Effector memory CD8-positive, alpha-beta T cell (primary cell): Measurements from ENCODE around the gene HEPACAM.

Experiments used
- ATAC-seq: fragments of 150-1000 bp; cut with Tn5 transposase; replicated peaks from 2 replicates; pipeline ENCODE4 v1.10.0; 2021; ENCODE audit warnings: mild to moderate bottlenecking, moderate library complexity
- DNase-seq, 3 experiments: peaks; one replicate each; pipeline ENCODE4 v3.0.0; 2021
- H3K27ac Mint-ChIP-seq, 2 donors: one replicate each; pipeline ENCODE4 v1.8.0; 2022; ENCODE audit warnings: mild to moderate bottlenecking in 2 of 2, mixed read lengths in 2 of 2, moderate library complexity in 2 of 2
- H3K27me3 Mint-ChIP-seq, 2 donors: one replicate each; pipeline ENCODE4 v1.8.0; 2022; ENCODE audit warnings: mixed read lengths in 2 of 2
- H3K36me3 Mint-ChIP-seq: one replicate; pipeline ENCODE4 v1.8.0; 2022; ENCODE audit warnings: mild to moderate bottlenecking, moderate library complexity, mixed read lengths; ENCODE audit not compliant: insufficient read depth
- H3K4me1 Mint-ChIP-seq, 2 donors: one replicate each; pipeline ENCODE4 v1.8.0; 2022; ENCODE audit warnings: low read depth in 2 of 2, mixed read lengths in 2 of 2
- H3K4me3 Mint-ChIP-seq, 2 donors: one replicate each; pipeline ENCODE4 v1.8.0; 2022; ENCODE audit warnings: mild to moderate bottlenecking in 2 of 2, mixed read lengths in 2 of 2, moderate library complexity in 2 of 2
- H3K9me3 Mint-ChIP-seq, 2 donors: one replicate each; pipeline ENCODE4 v1.8.0; 2022; ENCODE audit warnings: mixed read lengths in 2 of 2

The HEPACAM gene

DNA sequence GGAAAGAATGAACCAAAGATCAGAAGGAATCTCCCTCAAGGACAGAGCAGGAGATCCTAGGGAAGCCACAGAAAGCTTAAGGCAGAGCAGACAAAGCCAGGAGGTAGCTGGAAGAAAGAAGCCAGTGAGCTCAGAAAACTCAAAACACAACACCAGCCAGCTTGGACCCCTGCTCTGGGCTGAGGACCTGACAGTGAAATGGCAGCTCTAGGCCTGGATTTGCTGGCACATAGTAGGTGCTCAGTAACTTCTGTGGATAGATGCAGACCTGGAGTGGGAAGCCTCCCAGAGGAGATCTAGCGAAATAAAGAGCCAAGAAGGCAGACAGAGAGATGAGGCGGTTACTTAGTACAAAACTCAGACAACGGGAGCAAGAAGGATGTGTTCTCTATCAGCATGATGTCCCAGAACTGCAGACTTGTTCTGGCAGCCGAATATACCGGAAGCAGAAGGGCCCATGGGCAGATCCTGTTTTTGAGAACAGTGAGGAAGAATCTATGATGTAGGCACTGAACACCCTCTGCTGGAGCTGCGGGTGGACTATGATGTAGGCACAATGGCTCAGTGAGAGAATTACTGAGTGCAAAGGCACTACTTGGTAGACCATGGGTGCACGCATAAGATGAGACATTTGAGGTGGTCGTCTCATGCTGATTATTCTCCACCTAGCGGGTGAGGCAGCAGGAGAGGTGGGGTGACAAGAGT is 42.9 kb downstream of the HEPACAM start:
- no peaks in the 10 kb centered on the region for H3K4me1 Mint-ChIP-seq
- H3K4me3 Mint-ChIP-seq: no peak overlapping the region
- DNase-seq: no peak
- no peaks in the 10 kb centered on the region for H3K9me3 Mint-ChIP-seq
- H3K27me3 Mint-ChIP-seq: peaks cover 15 to 50% of the 10 kb centered on the region in 2 donors
- no peak overlapping the region for H3K27ac Mint-ChIP-seq
- no peak for ATAC-seq
- peaks cover 4% of the 10 kb centered on the region for H3K36me3 Mint-ChIP-seq

DNA sequence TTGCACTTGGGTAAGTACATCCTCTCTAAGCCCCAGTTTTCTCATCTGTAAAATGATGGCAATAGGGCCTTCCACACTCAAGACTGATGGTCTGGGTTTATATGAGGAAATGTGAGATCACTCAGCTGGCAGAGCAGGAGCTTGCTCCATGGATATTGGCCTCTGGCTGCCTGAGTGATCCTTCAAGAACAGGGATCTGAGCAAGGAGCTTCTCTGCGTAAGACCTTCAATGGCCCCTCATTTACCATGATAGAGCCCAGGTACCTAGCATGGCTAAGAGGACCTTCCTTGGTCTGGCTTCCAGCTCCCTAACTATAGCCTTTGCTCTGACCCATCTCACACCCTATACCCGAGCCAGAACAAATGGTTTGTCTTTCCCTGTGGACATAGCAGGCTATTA is 43.7 kb downstream of the HEPACAM start:
- Mint-ChIP-seq H3K36me3 (peaks cover 4% of the 10 kb centered on the region), H3K27ac (no peak overlapping the region), H3K4me3 (no peak overlapping the region), H3K27me3 (peaks cover 10 to 57% of the 10 kb centered on the region in 2 donors), H3K9me3 (no peaks in the 10 kb centered on the region), H3K4me1 (no peaks in the 10 kb centered on the region)
- no peak for ATAC-seq
- no peak for DNase-seq

DNA sequence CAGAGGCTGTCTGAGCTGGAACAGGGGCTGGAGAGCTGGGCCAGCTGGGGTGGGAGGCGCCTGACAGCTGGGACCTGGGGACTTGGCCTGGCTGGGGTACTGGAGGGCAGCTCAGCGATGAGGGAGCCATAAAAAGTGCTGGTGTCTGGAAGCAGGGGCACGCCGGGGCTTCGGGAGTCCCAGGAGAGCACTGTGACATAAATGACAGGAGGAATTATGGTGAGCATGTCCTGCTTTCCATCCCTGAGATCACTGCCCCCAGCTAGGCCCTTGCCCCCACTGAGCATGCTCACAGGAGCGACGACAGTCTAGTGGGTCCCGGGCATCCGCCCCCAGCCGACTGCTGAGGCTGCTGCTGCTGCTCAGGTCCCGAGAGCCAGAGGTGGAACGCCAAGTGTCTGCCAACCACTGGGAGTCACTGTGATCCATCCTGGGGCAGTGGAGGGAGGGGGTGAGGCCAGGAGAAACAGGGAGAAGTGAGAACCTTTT is 44.4 kb downstream of the HEPACAM start:
- H3K27me3 Mint-ChIP-seq: peaks cover 15 to 57% of the 10 kb centered on the region in 2 donors
- H3K4me1 Mint-ChIP-seq: no peaks in the 10 kb centered on the region
- peaks cover 4% of the 10 kb centered on the region for H3K36me3 Mint-ChIP-seq
- H3K4me3 Mint-ChIP-seq: no peak overlapping the region
- DNase-seq (no peak), ATAC-seq (no peak)
- no peaks in the 10 kb centered on the region for H3K9me3 Mint-ChIP-seq
- H3K27ac Mint-ChIP-seq: no peak overlapping the region

DNA sequence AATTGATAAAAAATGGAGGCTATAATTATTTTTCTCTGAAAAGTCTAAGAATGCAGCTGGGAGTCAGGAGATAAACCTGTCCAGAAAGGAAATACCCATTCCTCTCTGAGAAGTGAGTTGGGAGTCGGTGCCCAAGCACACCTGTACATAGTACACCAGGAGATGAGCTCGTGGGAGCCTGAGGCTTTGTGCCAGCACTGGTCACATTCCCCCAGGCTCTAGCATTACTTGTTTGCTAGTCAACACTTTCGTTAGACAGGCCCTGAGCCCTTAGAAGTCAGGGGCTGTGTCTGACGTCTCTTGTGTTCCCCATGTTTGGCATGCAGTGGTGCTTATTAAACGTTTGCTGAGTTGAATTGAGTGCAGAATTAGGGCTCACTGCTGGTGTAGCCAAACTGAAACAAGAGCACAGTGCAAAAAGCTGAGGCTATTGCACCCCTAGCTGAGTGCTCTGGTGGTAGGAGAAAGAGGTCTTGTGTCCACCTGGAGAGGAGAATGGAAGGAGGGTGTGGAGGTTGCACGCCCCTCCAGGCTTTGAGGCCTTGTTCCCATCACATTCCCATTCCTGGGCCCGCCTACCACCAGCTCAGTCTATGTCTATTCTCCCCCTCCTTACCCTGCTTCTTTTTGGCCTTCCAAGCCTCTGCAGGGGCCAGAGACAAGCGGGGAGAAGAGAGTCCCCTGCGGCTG is 45.0 kb downstream of the HEPACAM start:
- Mint-ChIP-seq H3K36me3 (peaks cover 4% of the 10 kb centered on the region), H3K27ac (no peak overlapping the region), H3K4me3 (no peak overlapping the region), H3K4me1 (no peaks in the 10 kb centered on the region), H3K9me3 (no peaks in the 10 kb centered on the region), H3K27me3 (peaks cover 20 to 60% of the 10 kb centered on the region in 2 donors)
- ATAC-seq: no peak
- DNase-seq: no peak

DNA sequence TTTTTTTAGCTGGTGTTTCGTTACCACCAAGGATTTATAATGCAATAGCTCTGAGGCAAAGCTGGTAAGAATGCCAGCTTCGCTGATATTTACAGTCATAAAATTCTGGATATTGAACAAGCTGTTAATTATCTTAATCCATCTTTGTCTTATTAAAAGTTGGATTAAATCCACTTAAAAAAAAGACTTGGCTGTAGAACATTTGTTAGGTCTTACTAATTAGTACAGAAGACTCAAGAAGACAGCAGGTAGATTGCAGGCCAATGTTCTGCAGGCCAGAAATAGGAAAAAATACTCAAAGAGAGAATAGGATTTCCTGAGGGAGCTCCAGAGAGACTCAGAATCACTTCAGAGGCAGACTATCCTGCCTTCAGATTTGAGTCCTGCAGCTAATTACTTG is 45.7 kb downstream of the HEPACAM start:
- Mint-ChIP-seq H3K27me3 (peaks cover 25 to 63% of the 10 kb centered on the region in 2 donors), H3K27ac (no peak overlapping the region), H3K9me3 (no peaks in the 10 kb centered on the region), H3K4me1 (no peaks in the 10 kb centered on the region), H3K36me3 (peaks cover 4% of the 10 kb centered on the region), H3K4me3 (no peak overlapping the region)
- no peak for DNase-seq
- ATAC-seq: no peak

DNA sequence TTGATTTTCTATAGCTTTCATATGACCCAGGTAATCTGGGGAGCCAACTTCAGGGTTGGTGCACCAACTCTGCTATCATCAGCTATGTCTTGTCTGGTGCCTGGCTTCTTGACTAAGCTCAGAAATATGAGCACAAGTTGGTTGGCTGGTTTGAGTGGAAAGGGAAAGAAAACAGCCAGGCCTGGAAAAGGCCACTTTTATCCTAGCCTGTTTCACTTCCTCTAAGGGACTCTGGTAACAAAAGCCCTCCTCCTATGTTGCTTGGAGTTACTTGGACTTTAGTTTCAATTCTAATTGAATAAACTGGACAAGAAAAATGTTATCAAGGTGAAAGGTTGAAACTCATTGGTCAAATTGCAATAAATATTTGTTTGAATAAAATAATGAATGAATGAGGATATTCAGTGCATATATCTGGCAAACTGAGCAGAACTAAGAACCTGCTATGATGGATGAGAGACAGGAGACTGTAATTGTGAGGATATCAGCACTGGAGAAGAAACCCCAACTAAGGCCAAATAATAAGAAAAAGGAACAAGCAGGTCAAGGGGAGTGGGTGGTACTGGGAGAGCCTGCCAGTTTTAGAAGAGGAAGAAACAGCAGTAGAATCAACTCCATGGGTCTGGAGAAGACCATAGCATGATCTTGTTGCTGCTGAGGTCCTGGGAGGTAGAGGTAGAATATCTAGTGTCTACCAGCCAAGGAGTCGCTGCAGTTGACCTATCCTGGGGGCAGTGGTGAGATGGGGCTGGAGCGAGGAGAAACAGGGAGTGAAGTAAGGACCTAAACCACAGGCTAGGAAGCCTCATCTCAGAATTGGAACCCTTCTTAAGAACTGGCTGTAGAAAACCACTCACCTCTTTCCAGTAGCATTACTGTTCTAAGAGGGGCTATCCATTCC is 46.4 kb downstream of the HEPACAM start:
- H3K9me3 Mint-ChIP-seq: no peaks in the 10 kb centered on the region
- ATAC-seq: no peak
- H3K36me3 Mint-ChIP-seq: peaks cover 4% of the 10 kb centered on the region
- peaks cover 25 to 63% of the 10 kb centered on the region in 2 donors for H3K27me3 Mint-ChIP-seq
- DNase-seq: no peak
- H3K4me1 Mint-ChIP-seq: no peaks in the 10 kb centered on the region
- no peak overlapping the region for H3K4me3 Mint-ChIP-seq
- no peak overlapping the region for H3K27ac Mint-ChIP-seq

DNA sequence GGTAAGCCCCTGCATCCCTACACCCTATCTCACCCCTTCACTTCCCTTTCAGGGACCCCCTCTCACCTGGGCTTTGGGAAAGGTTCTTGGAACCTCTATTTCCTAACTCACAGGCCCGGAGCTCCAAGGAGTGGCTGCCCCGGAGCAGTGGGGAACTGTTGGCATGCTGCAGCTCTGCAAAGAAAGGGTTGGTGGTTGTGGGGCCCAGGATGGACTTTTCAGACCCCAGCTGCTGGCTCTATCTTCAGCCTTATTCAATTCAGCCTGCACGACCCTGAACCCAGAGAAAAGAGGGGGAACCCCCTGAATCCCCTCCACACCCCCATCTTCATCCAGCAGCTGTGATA is 48.2 kb downstream of the HEPACAM start:
- Mint-ChIP-seq H3K27me3 (peaks cover 32 to 59% of the 10 kb centered on the region in 2 donors), H3K36me3 (peaks cover 1% of the 10 kb centered on the region), H3K27ac (no peak overlapping the region), H3K9me3 (no peaks in the 10 kb centered on the region), H3K4me1 (no peaks in the 10 kb centered on the region), H3K4me3 (no peak overlapping the region)
- no peak for DNase-seq
- no peak for ATAC-seq

DNA sequence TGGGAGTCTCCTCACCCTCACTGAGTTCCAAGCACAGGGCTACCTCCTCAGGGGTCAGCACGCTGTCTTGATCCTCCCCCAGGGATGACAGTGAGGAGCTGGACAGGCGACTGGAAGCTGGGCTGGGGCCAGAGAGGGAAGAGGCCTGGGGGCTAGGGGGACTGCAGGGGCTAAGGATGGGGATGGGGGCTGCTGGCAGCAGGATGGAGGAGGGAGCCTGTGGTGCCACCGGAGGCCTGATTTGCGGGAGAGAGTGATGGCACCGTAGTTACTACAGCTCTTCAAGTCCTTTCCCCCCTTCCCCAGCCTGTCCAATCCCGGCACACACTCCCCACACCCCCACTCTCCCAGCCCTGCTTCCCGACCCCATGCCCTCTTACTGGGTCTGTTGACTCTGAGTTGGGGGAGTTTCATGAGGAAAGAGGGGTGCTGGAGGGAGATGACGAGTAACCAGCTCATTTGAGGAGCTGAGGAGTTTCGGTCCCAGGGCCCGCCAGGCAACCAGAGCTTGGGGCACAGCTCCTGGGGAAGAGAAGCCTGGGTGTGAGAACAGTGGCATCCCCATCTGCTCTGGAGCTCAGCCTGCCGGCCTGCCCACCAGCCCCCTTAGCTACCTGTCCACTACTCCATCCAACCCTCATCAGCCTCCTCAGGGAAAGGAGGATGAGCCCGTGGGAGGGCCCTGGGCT is 48.7 kb downstream of the HEPACAM start:
- Mint-ChIP-seq H3K36me3 (no peaks in the 10 kb centered on the region), H3K4me3 (no peak overlapping the region), H3K27ac (no peak overlapping the region), H3K27me3 (peaks cover 32 to 54% of the 10 kb centered on the region in 2 donors), H3K9me3 (no peaks in the 10 kb centered on the region), H3K4me1 (no peaks in the 10 kb centered on the region)
- ATAC-seq (no peak), DNase-seq (no peak)

DNA sequence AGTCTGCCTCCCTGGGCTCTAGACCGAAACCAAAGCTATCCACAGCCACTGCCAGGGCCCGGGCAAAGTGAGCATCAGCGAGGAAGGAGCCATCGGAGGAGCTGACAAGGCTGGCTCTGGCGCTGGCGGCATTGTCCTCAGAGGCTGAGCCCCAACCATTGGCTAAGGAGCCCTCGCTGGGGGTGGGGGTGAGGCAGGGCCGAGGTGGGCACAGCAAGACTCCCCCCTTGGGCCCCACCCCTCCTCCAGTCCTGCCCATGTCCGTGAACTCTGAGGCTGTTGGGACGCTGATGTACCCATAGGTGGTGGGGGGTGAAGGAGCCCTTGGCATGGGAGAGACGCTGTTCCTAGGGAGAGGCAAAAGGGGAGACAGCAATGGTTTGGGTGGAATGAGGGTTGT is 49.4 kb downstream of the HEPACAM start:
- H3K4me1 Mint-ChIP-seq: no peaks in the 10 kb centered on the region
- DNase-seq (no peak), ATAC-seq (no peak)

DNA sequence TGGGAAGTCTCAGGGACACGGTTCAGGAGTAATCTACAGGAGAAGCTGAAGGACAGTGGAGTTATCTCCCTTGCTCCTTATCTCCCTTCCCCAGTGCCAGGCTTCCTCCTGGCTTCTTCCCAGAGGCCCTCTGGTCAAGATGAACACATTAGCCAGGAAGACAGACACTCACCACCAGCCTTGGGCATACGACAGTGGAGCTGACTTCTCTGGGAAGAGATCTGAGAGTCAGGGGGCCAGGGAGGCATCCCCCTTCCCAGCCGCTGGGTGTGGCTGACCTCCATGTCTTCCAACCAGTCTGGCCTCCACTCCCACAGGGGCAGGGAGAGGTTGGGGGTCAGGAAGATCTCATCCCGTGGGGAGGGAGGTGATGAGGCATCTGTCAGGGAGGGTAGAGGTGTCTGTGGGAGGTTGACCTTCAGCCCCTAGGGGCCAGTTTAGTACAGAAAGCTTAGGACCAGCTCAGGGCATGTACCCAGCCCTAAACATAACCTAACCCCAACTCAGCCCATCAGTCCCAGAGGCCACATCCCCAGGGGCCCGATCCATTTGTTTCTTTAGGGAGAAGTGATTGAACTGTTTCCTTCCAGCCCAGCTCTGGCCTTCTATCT is 50.9 kb downstream of the HEPACAM start:
- DNase-seq (no peak), ATAC-seq (no peak)
- H3K36me3 Mint-ChIP-seq: no peaks in the 10 kb centered on the region
- no peak overlapping the region for H3K4me3 Mint-ChIP-seq
- H3K27ac Mint-ChIP-seq: no peak overlapping the region
- H3K27me3 Mint-ChIP-seq: peaks cover 32 to 53% of the 10 kb centered on the region in 2 donors
- no peaks in the 10 kb centered on the region for H3K4me1 Mint-ChIP-seq
- H3K9me3 Mint-ChIP-seq: no peaks in the 10 kb centered on the region

More for the DNA sequence above, 49.4 kb downstream of the HEPACAM start:
- Mint-ChIP-seq H3K9me3 (no peaks in the 10 kb centered on the region), H3K4me3 (no peak overlapping the region), H3K27ac (no peak overlapping the region), H3K36me3 (no peaks in the 10 kb centered on the region), H3K27me3 (peaks cover 32 to 53% of the 10 kb centered on the region in 2 donors)

DNA sequence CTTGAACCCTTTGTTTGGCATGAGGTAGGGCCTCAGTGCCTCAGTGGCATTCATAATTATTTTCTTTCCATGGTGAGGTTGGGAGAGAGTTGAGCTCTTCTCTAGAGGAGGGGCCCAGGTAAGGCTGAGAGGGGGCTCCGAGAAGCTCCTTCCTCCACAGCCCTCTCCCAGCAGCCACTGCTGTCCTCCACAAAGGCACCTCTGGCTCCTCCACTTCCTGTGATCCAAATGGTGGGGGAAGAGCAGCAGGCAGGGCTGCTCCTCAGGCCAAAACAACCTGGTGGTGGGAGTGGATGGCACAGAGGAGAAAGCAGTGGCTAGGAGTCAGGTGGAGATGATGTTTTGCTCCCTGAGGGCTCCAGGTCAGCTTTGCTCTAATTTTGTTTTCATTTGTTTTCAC is 51.5 kb downstream of the HEPACAM start:
- H3K36me3 Mint-ChIP-seq: no peaks in the 10 kb centered on the region
- H3K4me1 Mint-ChIP-seq: peaks cover 0 to 1% of the 10 kb centered on the region in 2 donors
- peaks cover 32 to 58% of the 10 kb centered on the region in 2 donors for H3K27me3 Mint-ChIP-seq
- H3K4me3 Mint-ChIP-seq: no peak overlapping the region
- no peak overlapping the region for H3K27ac Mint-ChIP-seq
- DNase-seq (no peak), ATAC-seq (no peak)
- H3K9me3 Mint-ChIP-seq: no peaks in the 10 kb centered on the region

DNA sequence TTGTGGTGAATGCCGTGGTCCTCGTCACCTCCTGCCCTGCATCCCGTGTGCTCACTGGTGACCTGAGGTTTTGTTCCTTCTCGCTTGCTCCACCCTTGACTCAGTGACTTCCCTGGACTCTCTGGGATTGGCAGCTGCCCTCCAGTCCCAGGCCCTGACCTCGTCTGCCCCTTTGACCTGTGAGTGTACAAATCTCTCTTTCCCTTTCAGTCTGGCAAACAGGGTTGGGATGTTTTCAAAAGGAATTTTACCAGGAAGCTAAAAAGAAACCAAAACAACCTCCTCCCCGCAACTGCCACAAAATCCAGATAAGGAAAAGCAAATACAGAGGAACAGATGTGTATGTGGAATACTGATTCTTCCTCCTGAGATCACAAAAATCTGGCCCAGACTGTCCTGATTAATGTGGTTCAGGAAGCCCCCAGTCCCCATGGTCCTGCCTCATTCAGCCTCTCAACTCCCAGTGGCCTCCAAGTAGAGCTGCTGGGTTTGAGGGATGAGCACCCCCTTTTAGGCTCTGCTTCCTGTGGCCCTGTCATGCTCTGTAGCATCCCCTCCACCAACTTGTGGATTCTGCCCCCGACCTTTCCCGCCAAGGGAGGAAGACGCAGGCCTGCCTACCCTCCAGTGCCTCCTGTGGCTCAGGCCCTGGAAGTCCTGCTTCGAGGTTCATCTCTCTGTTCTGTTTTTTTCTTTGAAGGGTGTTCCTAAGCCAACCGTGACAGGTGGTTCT is 53.3 kb downstream of the HEPACAM start:
- ATAC-seq: no peak
- Mint-ChIP-seq H3K4me3 (no peak overlapping the region), H3K27ac (peak overlapping the region in 1 of 2 donors; percentile 73), H3K27me3 (peaks cover 23 to 65% of the 10 kb centered on the region in 2 donors), H3K9me3 (no peaks in the 10 kb centered on the region), H3K4me1 (peaks cover 2 to 7% of the 10 kb centered on the region in 2 donors), H3K36me3 (no peaks in the 10 kb centered on the region)
- no peak for DNase-seq
